Memory B cell (primary cell): ENCODE measurements around the gene TNFSF11.
A peak's percentile ranks its signal among the peaks of the same experiment; 100 is the strongest.

ENCODE experiments used
- ATAC-seq: fragments of 150-1000 bp; cut with Tn5 transposase; 2 replicates; pipeline ENCODE4 v1.10.0; 2021; ENCODE audit warnings: low read depth, mild to moderate bottlenecking, moderate library complexity
- DNase-seq, 2 donors: peaks; one replicate each; pipeline ENCODE4 v3.0.0; 2022; ENCODE audit warnings: low spot score in 2 of 2
- H3K27ac Mint-ChIP-seq: one replicate; pipeline ENCODE4 v1.8.0; 2022; ENCODE audit warnings: mild to moderate bottlenecking, moderate library complexity, mixed read lengths
- H3K27me3 Mint-ChIP-seq: one replicate; pipeline ENCODE4 v1.8.0; 2022; ENCODE audit warnings: mixed read lengths
- H3K36me3 Mint-ChIP-seq: one replicate; pipeline ENCODE4 v1.8.0; 2022; ENCODE audit warnings: mild to moderate bottlenecking, mixed read lengths
- H3K4me1 Mint-ChIP-seq: one replicate; pipeline ENCODE4 v1.8.0; 2022; ENCODE audit warnings: mixed read lengths
- H3K4me3 Mint-ChIP-seq: one replicate; pipeline ENCODE4 v1.8.0; 2022; ENCODE audit warnings: mild to moderate bottlenecking, moderate library complexity, mixed read lengths
- H3K9me3 Mint-ChIP-seq: one replicate; pipeline ENCODE4 v1.8.0; 2022; ENCODE audit warnings: mixed read lengths

Gene TNFSF11

GRCh38 chr13:42574011-42574410, at the start of gene TNFSF11:
Gene TNFSF11, plus strand, starts transcription at chr13:42574152. Its CDS starts 152 bp downstream, at chr13:42574304.
- Mint-ChIP-seq H3K27ac (peak within 1 kb of the TSS; percentile 62), H3K36me3 (no peaks in the 10 kb centered on the region), H3K4me3 (peak within 1 kb of the TSS; percentile 81), H3K9me3 (peaks cover 2% of the 10 kb centered on the region), H3K27me3 (peaks cover 6% of the 10 kb centered on the region), H3K4me1 (peaks cover 10% of the 10 kb centered on the region)
- DNase-seq (peak in 1 of 2 donors; percentile 17), ATAC-seq (peak; percentile 15)

GRCh38 chr13:42524487-42525034, 49.4 kb upstream of the TNFSF11 start:
- Mint-ChIP-seq H3K4me1 (peaks cover 12% of the 10 kb centered on the region), H3K27me3 (no peaks in the 10 kb centered on the region), H3K4me3 (no peak overlapping the region), H3K9me3 (peaks cover 2% of the 10 kb centered on the region), H3K36me3 (no peaks in the 10 kb centered on the region), H3K27ac (no peak overlapping the region)
- ATAC-seq (peak; percentile 92), DNase-seq (peak in 1 of 2 donors; percentile 16)

- Mint-ChIP-seq H3K4me1 (peaks cover 12% of the 10 kb centered on the region), H3K36me3 (no peaks in the 10 kb centered on the region), H3K4me3 (no peak overlapping the region), H3K9me3 (peaks cover 2% of the 10 kb centered on the region), H3K27me3 (no peaks in the 10 kb centered on the region), H3K27ac (no peak overlapping the region)
- DNase-seq (no peak), ATAC-seq (no peak)
Measured at GRCh38 chr13:42525035-42525504, 48.9 kb upstream of the TNFSF11 start.

GRCh38 chr13:42526276-42526675, 47.7 kb upstream of the TNFSF11 start:
- Mint-ChIP-seq H3K4me3 (no peak overlapping the region), H3K27me3 (no peaks in the 10 kb centered on the region), H3K36me3 (no peaks in the 10 kb centered on the region), H3K4me1 (peaks cover 19% of the 10 kb centered on the region), H3K27ac (no peak overlapping the region), H3K9me3 (peaks cover 2% of the 10 kb centered on the region)
- ATAC-seq: no peak
- DNase-seq: no peak

- H3K4me3 Mint-ChIP-seq: no peak overlapping the region
- ATAC-seq: no peak
- H3K4me1 Mint-ChIP-seq: peaks cover 19% of the 10 kb centered on the region
- DNase-seq: no peak
- no peaks in the 10 kb centered on the region for H3K36me3 Mint-ChIP-seq
- peaks cover 2% of the 10 kb centered on the region for H3K9me3 Mint-ChIP-seq
- no peaks in the 10 kb centered on the region for H3K27me3 Mint-ChIP-seq
- H3K27ac Mint-ChIP-seq: no peak overlapping the region
Measured at GRCh38 chr13:42526804-42527203, 47.1 kb upstream of the TNFSF11 start.

- peak overlapping the region; percentile 82 for H3K27ac Mint-ChIP-seq
- DNase-seq (peak in 1 of 2 donors; percentile 16), ATAC-seq (peak; percentile 89)
- no peaks in the 10 kb centered on the region for H3K27me3 Mint-ChIP-seq
- H3K9me3 Mint-ChIP-seq: no peaks in the 10 kb centered on the region
- H3K4me3 Mint-ChIP-seq: peak overlapping the region; percentile 6
- peaks cover 2% of the 10 kb centered on the region for H3K36me3 Mint-ChIP-seq
- H3K4me1 Mint-ChIP-seq: peaks cover 24% of the 10 kb centered on the region
Measured at GRCh38 chr13:42532561-42533335, 41.2 kb upstream of the TNFSF11 start.

GRCh38 chr13:42533336-42533591, 40.7 kb upstream of the TNFSF11 start:
- no peaks in the 10 kb centered on the region for H3K9me3 Mint-ChIP-seq
- H3K27me3 Mint-ChIP-seq: no peaks in the 10 kb centered on the region
- H3K4me3 Mint-ChIP-seq: peak overlapping the region; percentile 74
- no peak overlapping the region for H3K27ac Mint-ChIP-seq
- ATAC-seq (peak; percentile 28), DNase-seq (no peak)
- H3K36me3 Mint-ChIP-seq: peaks cover 2% of the 10 kb centered on the region
- H3K4me1 Mint-ChIP-seq: peaks cover 24% of the 10 kb centered on the region

GRCh38 chr13:42534785-42535184, 39.2 kb upstream of the TNFSF11 start:
- ATAC-seq (no peak), DNase-seq (no peak)
- H3K27me3 Mint-ChIP-seq: no peaks in the 10 kb centered on the region
- H3K36me3 Mint-ChIP-seq: peaks cover 2% of the 10 kb centered on the region
- peaks cover 24% of the 10 kb centered on the region for H3K4me1 Mint-ChIP-seq
- H3K27ac Mint-ChIP-seq: no peak overlapping the region
- H3K9me3 Mint-ChIP-seq: no peaks in the 10 kb centered on the region
- no peak overlapping the region for H3K4me3 Mint-ChIP-seq

GRCh38 chr13:42538996-42539395, 35.0 kb upstream of the TNFSF11 start:
- Mint-ChIP-seq H3K27ac (no peak overlapping the region), H3K9me3 (no peaks in the 10 kb centered on the region), H3K4me3 (no peak overlapping the region), H3K4me1 (peaks cover 6% of the 10 kb centered on the region), H3K36me3 (peaks cover 2% of the 10 kb centered on the region), H3K27me3 (no peaks in the 10 kb centered on the region)
- DNase-seq (no peak), ATAC-seq (no peak)

GRCh38 chr13:42539670-42540069, 34.3 kb upstream of the TNFSF11 start:
- Mint-ChIP-seq H3K4me3 (no peak overlapping the region), H3K4me1 (peaks cover 2% of the 10 kb centered on the region), H3K36me3 (peaks cover 2% of the 10 kb centered on the region), H3K27me3 (no peaks in the 10 kb centered on the region), H3K27ac (no peak overlapping the region), H3K9me3 (no peaks in the 10 kb centered on the region)
- DNase-seq (no peak), ATAC-seq (no peak)

GRCh38 chr13:42543215-42543797, 30.6 kb upstream of the TNFSF11 start:
- H3K36me3 Mint-ChIP-seq: no peaks in the 10 kb centered on the region
- no peaks in the 10 kb centered on the region for H3K4me1 Mint-ChIP-seq
- no peak overlapping the region for H3K4me3 Mint-ChIP-seq
- H3K27me3 Mint-ChIP-seq: peaks cover 2% of the 10 kb centered on the region
- DNase-seq (no peak), ATAC-seq (no peak)
- no peak overlapping the region for H3K27ac Mint-ChIP-seq
- H3K9me3 Mint-ChIP-seq: no peaks in the 10 kb centered on the region

GRCh38 chr13:42544246-42544926, 29.6 kb upstream of the TNFSF11 start:
- Mint-ChIP-seq H3K27ac (no peak overlapping the region), H3K4me1 (peaks cover 10% of the 10 kb centered on the region), H3K36me3 (no peaks in the 10 kb centered on the region), H3K4me3 (no peak overlapping the region), H3K9me3 (no peaks in the 10 kb centered on the region), H3K27me3 (peaks cover 2% of the 10 kb centered on the region)
- no peak for ATAC-seq
- no peak for DNase-seq

- ATAC-seq (no peak), DNase-seq (no peak)
- H3K27ac Mint-ChIP-seq: no peak overlapping the region
- H3K9me3 Mint-ChIP-seq: no peaks in the 10 kb centered on the region
- H3K36me3 Mint-ChIP-seq: no peaks in the 10 kb centered on the region
- peaks cover 2% of the 10 kb centered on the region for H3K27me3 Mint-ChIP-seq
- no peak overlapping the region for H3K4me3 Mint-ChIP-seq
- H3K4me1 Mint-ChIP-seq: peaks cover 12% of the 10 kb centered on the region
Measured at GRCh38 chr13:42545842-42546241, 28.1 kb upstream of the TNFSF11 start.

GRCh38 chr13:42547612-42548011, 26.3 kb upstream of the TNFSF11 start:
- Mint-ChIP-seq H3K36me3 (no peaks in the 10 kb centered on the region), H3K4me1 (peaks cover 12% of the 10 kb centered on the region), H3K4me3 (no peak overlapping the region), H3K27ac (no peak overlapping the region), H3K9me3 (no peaks in the 10 kb centered on the region), H3K27me3 (peaks cover 2% of the 10 kb centered on the region)
- ATAC-seq (no peak), DNase-seq (no peak)
